ENCODE data around the gene SV2B.

SV2B gene

GRCh38 chr15:91140601-91141000 is 40.5 kb downstream of the SV2B start:
- no peak for FAIRE-seq

GRCh38 chr15:91141097-91141496 is 41.0 kb downstream of the SV2B start:
- FAIRE-seq = no peak

GRCh38 chr15:91142106-91142744 is 42.2 kb downstream of the SV2B start:
- FAIRE-seq = no peak

- FAIRE-seq = no peak
Measured at GRCh38 chr15:91142946-91143345, 42.9 kb downstream of the SV2B start.

- no peak for FAIRE-seq
Measured at GRCh38 chr15:91146728-91147127, 46.7 kb downstream of the SV2B start.

GRCh38 chr15:91148243-91148642 is 48.2 kb downstream of the SV2B start:
- no peak for FAIRE-seq

- no peak for FAIRE-seq
Measured at GRCh38 chr15:91150502-91151160, 50.6 kb downstream of the SV2B start.

- no peak for FAIRE-seq
Measured at GRCh38 chr15:91151781-91152563, 51.9 kb downstream of the SV2B start.

- no peak for FAIRE-seq
Measured at GRCh38 chr15:91152896-91153581, 53.0 kb downstream of the SV2B start.

- FAIRE-seq = peak; percentile 91
Measured at GRCh38 chr15:91153954-91154353, 53.9 kb downstream of the SV2B start.

- FAIRE-seq = no peak
Measured at GRCh38 chr15:91156175-91156726, 56.2 kb downstream of the SV2B start.

- FAIRE-seq = no peak
Measured at GRCh38 chr15:91158415-91159394, 58.6 kb downstream of the SV2B start.

GRCh38 chr15:91165850-91166249 is 65.8 kb downstream of the SV2B start:
- FAIRE-seq = no peak

GRCh38 chr15:91168457-91168856 is 68.4 kb downstream of the SV2B start:
- no peak for FAIRE-seq

- no peak for FAIRE-seq
Measured at GRCh38 chr15:91171334-91171733, 71.3 kb downstream of the SV2B start.

- no peak for FAIRE-seq
Measured at GRCh38 chr15:91182101-91182500, 82.0 kb downstream of the SV2B start.

- FAIRE-seq = no peak
Measured at GRCh38 chr15:91183596-91183995, 83.5 kb downstream of the SV2B start.

GRCh38 chr15:91184441-91184840 is 84.4 kb downstream of the SV2B start:
- no peak for FAIRE-seq

- no peak for FAIRE-seq
Measured at GRCh38 chr15:91186904-91187656, 87.0 kb downstream of the SV2B start.

GRCh38 chr15:91192285-91192684 is 92.2 kb downstream of the SV2B start:
- FAIRE-seq = no peak
